HepG2 (cell line): ENCODE results near the gene INTS3. TPM values are rescaled to one million over a fixed set of nuclear protein-coding genes. Genes with fewer than 3 reads are reported as not detected.

Experiments
- ZBTB40 ChIP-seq, 2 experiments: fragments of 450-650 bp in 1 of 2; sonication (generic) in 1 of 2; formaldehyde crosslinking in 1 of 2; IDR thresholded peaks; 2 replicates each; pipeline versions ENCODE4 v1.6.1 to v1.8.0; 2016 to 2022; ENCODE audit warnings: antibody characterized with exemption in 1 of 2, mild to moderate bottlenecking in 1 of 2, missing genetic modification reagents in 1 of 2
- polyA plus RNA-seq, 8 experiments: library from polyadenylated mRNA; depleted of rRNA in 3 of 8; stranded (reverse) in 7 of 8; unstranded in 1 of 8; fragments of >200 nt; fragmentation: Illumina TruSeq in 4 of 8; extraction: Trizol in 4 of 8; gene quantifications; 2 replicates each; pipeline versions ENCODE4 v1.2.1 to v1.2.3, GENCODE V29; 2011 to 2016; ENCODE audit warnings: low read depth in 4 of 8, missing spikeins in 1 of 8, mixed read lengths in 1 of 8; ENCODE audit not compliant: insufficient read depth in 1 of 8
- total RNA-seq, 5 experiments: library from RNA; depleted of rRNA; stranded (reverse); fragments of >200 nt; fragmentation: Illumina TruSeq; extraction: Trizol; gene quantifications; 2 replicates each; pipeline ENCODE4 v1.2.3, GENCODE V29; 2016; ENCODE audit warnings: low read depth in 1 of 5

Gene INTS3
- total and polyA plus RNA-seq, 2 of the 13 experiments (the other 11 are each of a cell fraction or from before 2014, with no cell fraction given): 17.2 to 27.2 TPM

GRCh38 chr1:153790966-153791647 lies 63.3 kb downstream of the INTS3 start (continued):
- no peak for TF ChIP-seq ZBTB40 (IDR thresholded peaks at IDR 0.05)
- TF ChIP-seq ZBTB40 (CRISPR knock-in tag; IDR thresholded peaks at IDR 0.05): no peak
